ENCODE measurements around the gene KIF20B. TPM values are rescaled to one million over a fixed set of nuclear protein-coding genes. Genes with fewer than 3 reads are reported as not detected.

The KIF20B gene
- total RNA-seq, 2 donors from 2014 or later = 0.99 to 2.1 TPM

DNA sequence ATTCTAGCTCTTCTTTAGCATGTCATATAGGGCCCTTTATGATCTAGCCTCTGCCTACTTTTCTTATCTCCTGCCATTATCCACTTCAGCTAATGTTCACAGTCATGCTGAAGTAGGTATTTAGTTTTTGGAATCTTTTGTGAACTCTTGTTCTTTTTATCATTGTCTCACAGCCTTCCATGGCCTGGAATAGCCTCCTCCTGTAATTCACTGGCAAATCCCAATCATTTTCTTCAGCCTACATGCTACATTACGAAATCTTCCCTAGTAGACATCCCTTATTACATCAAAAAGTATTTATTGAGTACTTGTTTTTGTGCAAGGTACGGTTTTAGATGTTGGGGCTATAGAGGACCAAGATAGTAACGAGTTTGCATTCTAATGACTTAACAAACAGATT lies 3.4 kb upstream of the KIF20B start:
- no peak overlapping the region for H3K4me3 ChIP-seq
- DNase-seq (no peak), ATAC-seq (no peak)
- H3K27ac ChIP-seq = no peak overlapping the region
- peaks cover 7% of the 10 kb centered on the region for H3K4me1 ChIP-seq
- intact Hi-C loops (cut with DNase I) = no loop called here
- no peaks in the 10 kb centered on the region for H3K9me3 ChIP-seq
- no peaks in the 10 kb centered on the region for H3K27me3 ChIP-seq
- TF ChIP-seq POLR2A (IDR thresholded peaks at IDR 0.05) = no peak
- TF ChIP-seq, protein P1, sequence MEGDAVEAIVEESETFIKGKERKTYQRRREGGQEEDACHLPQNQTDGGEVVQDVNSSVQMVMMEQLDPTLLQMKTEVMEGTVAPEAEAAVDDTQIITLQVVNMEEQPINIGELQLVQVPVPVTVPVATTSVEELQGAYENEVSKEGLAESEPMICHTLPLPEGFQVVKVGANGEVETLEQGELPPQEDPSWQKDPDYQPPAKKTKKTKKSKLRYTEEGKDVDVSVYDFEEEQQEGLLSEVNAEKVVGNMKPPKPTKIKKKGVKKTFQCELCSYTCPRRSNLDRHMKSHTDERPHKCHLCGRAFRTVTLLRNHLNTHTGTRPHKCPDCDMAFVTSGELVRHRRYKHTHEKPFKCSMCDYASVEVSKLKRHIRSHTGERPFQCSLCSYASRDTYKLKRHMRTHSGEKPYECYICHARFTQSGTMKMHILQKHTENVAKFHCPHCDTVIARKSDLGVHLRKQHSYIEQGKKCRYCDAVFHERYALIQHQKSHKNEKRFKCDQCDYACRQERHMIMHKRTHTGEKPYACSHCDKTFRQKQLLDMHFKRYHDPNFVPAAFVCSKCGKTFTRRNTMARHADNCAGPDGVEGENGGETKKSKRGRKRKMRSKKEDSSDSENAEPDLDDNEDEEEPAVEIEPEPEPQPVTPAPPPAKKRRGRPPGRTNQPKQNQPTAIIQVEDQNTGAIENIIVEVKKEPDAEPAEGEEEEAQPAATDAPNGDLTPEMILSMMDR (IDR thresholded peaks at IDR 0.05) = no peak
- WGBS, 2 donors = 93% methylated on average over 3 of the region's 3 CpGs
- no peaks in the 10 kb centered on the region for H3K36me3 ChIP-seq (replicated peaks in 1 of 2; ENCODE audit: insufficient read depth in 1 of 2, low read depth in 2 of 2)

DNA sequence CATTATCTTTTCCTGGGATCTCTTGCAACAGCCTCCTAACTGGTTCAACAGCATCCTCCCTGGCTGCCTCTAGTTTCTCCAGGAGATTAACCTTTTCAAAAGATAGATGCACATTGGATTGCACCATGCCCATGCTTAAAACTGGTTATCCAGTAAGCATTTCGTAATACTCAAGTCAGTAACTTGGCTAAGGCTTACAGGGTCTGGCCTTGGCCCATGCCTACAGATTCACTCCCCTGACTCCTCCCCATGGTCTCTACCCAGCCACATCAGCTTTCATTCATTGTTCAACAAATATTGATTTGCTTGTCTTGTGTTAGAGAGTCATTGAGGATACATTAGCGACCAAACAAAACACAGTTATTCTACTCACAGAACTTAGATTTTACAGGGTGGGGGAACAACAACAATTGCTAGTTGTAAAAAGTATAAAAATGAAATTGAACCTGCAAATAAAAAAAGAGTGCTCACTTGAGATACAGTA lies 1.8 kb upstream of the KIF20B start:
- TF ChIP-seq, protein P1 (IDR thresholded peaks at IDR 0.05) = no peak
- TF ChIP-seq POLR2A (IDR thresholded peaks at IDR 0.05) = no peak
- ATAC-seq (no peak), DNase-seq (no peak)
- WGBS, 2 donors = 91 to 97% methylated on average over 2 of the region's 2 CpGs
- intact Hi-C loops (cut with DNase I) = no loop called here
- Histone ChIP-seq H3K27me3 (no peaks in the 10 kb centered on the region), H3K9me3 (no peaks in the 10 kb centered on the region), H3K36me3 (replicated peaks in 1 of 2; ENCODE audit: insufficient read depth in 1 of 2, low read depth in 2 of 2) (no peaks in the 10 kb centered on the region), H3K4me1 (peaks cover 7% of the 10 kb centered on the region), H3K4me3 (no peak overlapping the region), H3K27ac (no peak overlapping the region)

- Histone ChIP-seq H3K36me3 (replicated peaks in 1 of 2; ENCODE audit: insufficient read depth in 1 of 2, low read depth in 2 of 2) (no peaks in the 10 kb centered on the region), H3K27me3 (no peaks in the 10 kb centered on the region), H3K4me3 (peak overlapping the region; percentile 18 to 37), H3K9me3 (no peaks in the 10 kb centered on the region), H3K4me1 (peaks cover 7% of the 10 kb centered on the region), H3K27ac (peak overlapping the region; percentile 60 to 85 (median 80))
- DNase-seq (no peak), ATAC-seq (no peak)
- WGBS, 2 donors = 0% methylated on average over 8 of the region's 8 CpGs
- intact Hi-C loops (cut with DNase I) = no loop called here
- TF ChIP-seq POLR2A (IDR thresholded peaks at IDR 0.05) = no peak
- TF ChIP-seq, protein P1 (IDR thresholded peaks at IDR 0.05) = no peak
These were observed 508 bp upstream of the KIF20B start for GRCh38 chr10:89700923-89701241.

DNA sequence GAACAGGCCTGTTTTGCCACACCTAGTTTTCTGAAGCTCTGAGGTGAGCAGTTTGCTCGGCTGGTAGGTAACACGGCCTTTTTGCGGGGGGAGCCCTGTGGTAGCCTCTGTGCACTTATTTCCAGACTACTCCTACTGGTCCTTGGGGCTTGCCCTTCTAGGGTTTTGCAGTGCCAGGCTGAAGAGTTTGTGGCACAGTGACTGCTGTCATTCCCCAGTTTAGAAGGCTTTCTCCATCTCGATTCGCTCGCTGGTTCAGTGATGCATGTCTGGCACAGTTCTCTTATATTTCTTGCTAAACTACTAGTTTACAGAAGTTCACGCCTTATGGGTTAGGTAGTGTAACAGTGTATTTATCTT lies 711 bp downstream of the KIF20B start:
- intact Hi-C loops (cut with DNase I) = no loop called here
- H3K27ac ChIP-seq = no peak overlapping the region
- no peaks in the 10 kb centered on the region for H3K27me3 ChIP-seq
- DNase-seq (no peak), ATAC-seq (no peak)
- H3K4me1 ChIP-seq = peaks cover 7% of the 10 kb centered on the region
- H3K36me3 ChIP-seq (replicated peaks in 1 of 2; ENCODE audit: insufficient read depth in 1 of 2, low read depth in 2 of 2) = no peaks in the 10 kb centered on the region
- H3K4me3 ChIP-seq = no peak overlapping the region
- 16 to 24% methylated on average over 7 of the region's 7 CpGs for WGBS, 2 donors
- TF ChIP-seq, protein P1 (IDR thresholded peaks at IDR 0.05) = no peak
- no peak for TF ChIP-seq POLR2A (IDR thresholded peaks at IDR 0.05)
- no peaks in the 10 kb centered on the region for H3K9me3 ChIP-seq

GRCh38 chr10:89705466-89705865 lies 4.1 kb downstream of the KIF20B start:
- no peak for ATAC-seq

More at GRCh38 chr10:89705466-89705865, 4.1 kb downstream of the KIF20B start:
- 84 to 89% methylated on average over 3 of the region's 3 CpGs for WGBS, 2 donors
- Histone ChIP-seq H3K4me3 (no peak overlapping the region), H3K9me3 (no peaks in the 10 kb centered on the region), H3K4me1 (peaks cover 7% of the 10 kb centered on the region), H3K27ac (no peak overlapping the region), H3K27me3 (no peaks in the 10 kb centered on the region), H3K36me3 (replicated peaks in 1 of 2; ENCODE audit: insufficient read depth in 1 of 2, low read depth in 2 of 2) (no peaks in the 10 kb centered on the region)
- intact Hi-C loops (cut with DNase I) = no loop called here
- DNase-seq = no peak
- TF ChIP-seq POLR2A (IDR thresholded peaks at IDR 0.05) = no peak
- TF ChIP-seq, protein P1 (IDR thresholded peaks at IDR 0.05) = no peak
